NCI-H748 (cell line): ENCODE data around the gene COL20A1.

Experiments used
- DNase-seq: peaks from one replicate; lab custom pipeline; 2025; ENCODE audit not compliant: unreplicated experiment; lab: John Stamatoyannopoulos, UW

The COL20A1 gene

GRCh38 chr20:63318391-63319163, 25.6 kb downstream of the COL20A1 start:
- DNase-seq: no peak

GRCh38 chr20:63319164-63320040, 26.4 kb downstream of the COL20A1 start:
- no peak for DNase-seq

- no peak for DNase-seq
These were observed 27.1 kb downstream of the COL20A1 start for GRCh38 chr20:63320041-63320511.

GRCh38 chr20:63320616-63321147, 27.7 kb downstream of the COL20A1 start:
- no peak for DNase-seq

- no peak for DNase-seq
These were observed 28.3 kb downstream of the COL20A1 start for GRCh38 chr20:63321148-63321831.

GRCh38 chr20:63322146-63322932, 29.4 kb downstream of the COL20A1 start:
- DNase-seq: no peak

- no peak for DNase-seq
These were observed 29.9 kb downstream of the COL20A1 start for GRCh38 chr20:63322933-63323273.

- no peak for DNase-seq
These were observed 30.5 kb downstream of the COL20A1 start for GRCh38 chr20:63323357-63323981.

- no peak for DNase-seq
These were observed 32.1 kb downstream of the COL20A1 start for GRCh38 chr20:63325021-63325471.

- no peak for DNase-seq
These were observed 32.7 kb downstream of the COL20A1 start for GRCh38 chr20:63325554-63326313.

- DNase-seq: no peak
These were observed 33.6 kb downstream of the COL20A1 start for GRCh38 chr20:63326314-63327230.

GRCh38 chr20:63327231-63327745, 34.3 kb downstream of the COL20A1 start:
- no peak for DNase-seq

- DNase-seq: no peak
These were observed 35.2 kb downstream of the COL20A1 start for GRCh38 chr20:63328026-63328700.

GRCh38 chr20:63328718-63329275, 35.8 kb downstream of the COL20A1 start:
- no peak for DNase-seq

- DNase-seq: no peak
These were observed 36.5 kb downstream of the COL20A1 start for GRCh38 chr20:63329331-63330083.

- DNase-seq: no peak
These were observed 37.2 kb downstream of the COL20A1 start for GRCh38 chr20:63330084-63330760.
